CD4-positive, alpha-beta T cell treated with Interleukin-17A for 4 hours (primary cell): ENCODE data around the gene RGL1.

Experiments used
- DNase-seq: peaks from one replicate; pipeline ENCODE4 v3.0.0-alpha.2; 2020; ENCODE audit warnings: mixed read lengths

The RGL1 gene

DNA sequence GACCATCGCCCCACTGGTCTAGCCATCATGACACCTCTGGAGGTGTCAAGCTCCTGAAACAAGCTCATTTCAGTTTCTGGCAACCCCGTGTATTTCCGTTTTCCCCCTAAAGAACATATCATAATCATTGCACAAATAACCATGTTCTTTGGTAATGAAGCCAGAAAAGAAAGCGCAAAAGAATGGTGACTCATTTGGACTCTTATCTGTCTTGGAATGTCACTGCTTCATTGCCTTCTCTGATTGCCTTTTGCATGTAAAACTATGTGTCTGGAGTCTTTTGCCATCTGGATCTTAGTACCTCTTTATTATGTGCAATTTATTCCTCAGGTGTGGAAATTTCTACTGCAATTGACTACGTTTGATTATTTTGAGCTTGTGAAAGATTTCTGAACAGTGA, 122.1 kb downstream of the RGL1 start:
- DNase-seq, result no peak

DNA sequence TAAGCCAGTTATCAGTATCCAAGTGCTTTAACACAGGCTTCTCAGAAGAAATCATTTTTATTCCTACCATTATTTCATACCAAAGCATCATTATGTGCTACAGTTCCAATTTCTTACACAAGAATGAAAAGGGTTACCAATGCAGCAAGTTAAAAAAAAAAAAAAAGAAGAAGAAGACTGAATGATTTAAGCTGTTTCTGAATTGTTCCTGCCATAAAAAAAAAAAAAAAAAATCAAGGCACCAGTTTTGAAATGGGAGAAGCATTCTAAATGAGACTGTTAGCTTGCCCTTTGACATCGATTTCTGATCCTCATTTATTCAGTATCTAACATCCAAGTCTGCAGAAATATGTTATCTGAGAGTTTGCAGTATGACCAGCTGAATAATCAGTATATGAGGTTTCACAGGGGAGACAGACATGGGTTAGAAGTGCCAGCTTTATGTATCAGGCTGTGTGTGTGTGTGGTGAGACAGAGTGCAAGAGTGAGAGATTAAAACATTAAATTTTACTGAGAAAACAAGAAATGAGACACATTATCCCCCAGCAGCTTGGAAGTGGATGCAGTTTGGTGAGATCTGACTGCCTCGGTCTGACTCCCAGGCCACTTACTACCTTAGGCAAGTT, 126.8 kb downstream of the RGL1 start:
- no peak for DNase-seq

DNA sequence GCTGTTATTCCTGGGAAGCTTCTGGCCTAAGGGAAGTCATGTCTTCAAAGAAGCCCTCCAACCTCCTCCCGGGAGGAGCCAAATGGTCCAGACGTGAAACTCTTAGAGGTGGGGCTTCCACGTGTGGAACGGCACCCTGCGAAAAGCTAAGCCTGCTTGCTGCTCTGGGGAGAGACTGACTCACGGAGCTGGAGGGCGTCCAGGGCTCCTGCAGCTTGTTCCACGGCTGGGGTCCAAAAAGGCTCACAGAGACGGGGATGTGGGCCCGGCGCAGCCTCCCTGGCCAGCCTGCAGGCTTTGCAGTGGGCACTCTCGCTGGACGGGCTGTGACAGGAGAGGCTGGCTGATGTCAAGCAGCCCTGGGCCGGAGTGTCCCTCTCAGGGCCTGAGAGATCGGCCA, 127.5 kb downstream of the RGL1 start:
- DNase-seq, result no peak

GRCh38 chr1:183933528-183934179, 128.7 kb downstream of the RGL1 start:
- DNase-seq, result no peak

GRCh38 chr1:183934314-183934713, 129.4 kb downstream of the RGL1 start:
- DNase-seq, result no peak

DNA sequence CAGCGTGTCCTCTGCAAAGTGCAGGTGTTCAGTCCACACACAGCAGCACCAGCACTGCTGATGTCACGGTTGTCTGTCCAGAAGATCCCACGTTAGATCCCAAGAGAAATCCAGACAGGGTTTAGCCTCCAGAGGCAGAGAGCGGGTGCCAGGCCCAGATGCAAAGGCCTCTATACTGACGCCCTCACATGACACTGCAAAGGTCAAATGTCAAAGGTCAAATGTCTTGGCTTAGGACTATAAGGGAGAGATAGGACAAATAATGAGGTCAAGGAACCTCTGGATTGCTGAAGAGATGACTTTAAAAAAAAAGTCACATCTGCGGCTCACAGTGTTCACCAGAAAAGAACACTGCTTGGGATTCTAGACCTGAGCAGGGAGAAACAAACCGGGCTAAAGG, 131.1 kb downstream of the RGL1 start:
- no peak for DNase-seq

DNA sequence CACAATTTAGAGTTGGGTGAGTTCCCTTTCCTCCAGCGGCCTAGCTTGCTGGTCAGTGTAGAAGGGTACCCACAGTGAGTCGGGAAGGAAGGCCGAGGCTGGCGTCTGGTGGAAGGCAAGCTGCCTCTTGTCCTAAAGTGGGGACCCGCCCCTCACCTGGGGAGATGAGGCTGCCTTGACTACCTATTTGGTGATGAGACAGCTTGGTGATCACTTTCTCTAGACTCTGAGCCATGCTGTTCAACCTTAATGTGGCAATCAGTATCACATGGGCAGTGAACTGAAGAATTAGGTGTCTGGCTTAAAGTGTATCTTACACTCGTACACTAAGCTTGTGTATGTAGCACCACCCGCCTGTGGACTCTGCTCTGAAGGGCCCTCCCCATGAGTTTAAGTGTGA, 131.9 kb downstream of the RGL1 start:
- no peak for DNase-seq

DNA sequence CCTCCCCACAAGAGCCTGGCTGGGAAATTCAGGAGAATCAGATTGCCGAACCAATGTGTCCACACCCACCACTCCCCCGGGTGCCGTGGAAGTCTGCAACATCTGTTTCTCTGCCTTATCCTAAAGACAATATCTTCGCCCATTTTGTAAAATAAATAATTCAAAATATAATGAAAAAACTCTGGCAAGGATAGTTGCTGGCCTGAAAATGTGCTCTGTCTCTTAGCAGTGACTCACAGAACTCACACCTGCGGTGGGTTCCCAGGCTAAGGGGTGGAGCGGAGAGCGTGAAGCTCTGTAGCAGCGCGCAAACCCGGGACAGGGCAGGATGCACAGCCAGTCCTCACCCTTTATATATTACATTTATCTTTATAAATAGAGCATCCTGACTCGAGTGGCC, 132.7 kb downstream of the RGL1 start:
- no peak for DNase-seq

DNA sequence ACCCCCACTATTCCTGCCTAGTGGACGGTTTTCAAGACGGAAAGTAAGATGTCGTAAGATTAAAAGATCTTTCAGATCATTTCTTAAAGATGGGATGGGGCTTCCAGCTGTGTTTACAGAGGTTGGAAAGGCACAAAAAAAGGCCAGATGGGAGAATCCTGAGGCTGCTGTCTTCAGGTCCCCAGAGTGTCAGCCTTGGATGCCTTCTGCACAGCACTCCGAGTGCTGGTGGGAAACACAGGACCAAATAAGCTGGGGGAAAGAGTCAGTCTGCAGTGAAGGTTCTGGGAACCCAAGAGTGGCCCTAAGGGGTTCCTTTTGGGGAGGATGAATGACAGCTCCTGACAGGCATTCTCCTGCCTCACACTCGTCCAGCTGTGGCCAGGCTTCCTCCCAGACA, 136.1 kb downstream of the RGL1 start:
- no peak for DNase-seq

- no peak for DNase-seq
Measured at GRCh38 chr1:183942933-183943693, 138.2 kb downstream of the RGL1 start.

DNA sequence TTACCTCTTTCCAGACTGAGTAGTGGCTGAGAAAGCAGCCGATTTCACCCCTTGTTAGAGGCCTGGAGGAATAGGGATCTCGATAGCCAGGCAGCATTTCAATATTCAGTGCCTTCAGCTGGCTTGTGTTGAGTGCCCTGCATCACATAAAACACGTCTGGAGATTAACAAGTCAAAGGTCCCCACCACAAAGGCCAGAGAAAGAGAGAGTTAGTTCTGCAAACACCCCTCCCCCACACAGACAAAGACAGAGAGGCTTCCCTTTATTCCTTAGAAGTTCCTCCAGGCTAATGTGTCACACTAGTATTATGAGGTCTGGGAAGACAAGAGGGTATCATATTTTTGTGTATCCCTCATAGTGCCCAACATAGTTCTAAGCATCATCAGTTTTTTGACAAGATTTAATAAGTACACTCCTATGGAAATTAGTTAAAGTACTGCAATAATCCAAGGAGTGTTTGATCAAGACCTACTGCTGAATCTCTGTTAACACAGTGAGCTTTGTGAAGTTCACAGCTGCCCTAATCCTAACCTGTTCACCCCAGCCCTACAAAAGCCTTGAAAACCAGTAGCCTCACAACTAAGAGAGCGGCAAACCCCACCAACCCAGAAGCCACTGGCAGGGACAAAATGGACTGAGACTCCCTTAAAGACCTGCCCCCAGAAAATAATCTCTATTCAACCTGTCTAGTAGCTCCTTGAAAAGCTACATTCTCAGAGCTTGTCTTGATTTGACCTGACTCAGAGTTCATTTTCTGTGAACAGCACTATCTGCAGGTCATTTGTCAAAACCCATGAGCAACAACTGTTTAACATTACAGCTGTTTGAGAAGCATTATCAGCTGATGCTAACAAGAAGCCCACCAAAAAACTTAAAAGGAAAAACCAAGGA, 140.8 kb downstream of the RGL1 start:
- DNase-seq, result no peak

GRCh38 chr1:183946320-183946613, 141.3 kb downstream of the RGL1 start:
- no peak for DNase-seq

- DNase-seq, result no peak
Measured at GRCh38 chr1:183947988-183948387, 143.1 kb downstream of the RGL1 start.

DNA sequence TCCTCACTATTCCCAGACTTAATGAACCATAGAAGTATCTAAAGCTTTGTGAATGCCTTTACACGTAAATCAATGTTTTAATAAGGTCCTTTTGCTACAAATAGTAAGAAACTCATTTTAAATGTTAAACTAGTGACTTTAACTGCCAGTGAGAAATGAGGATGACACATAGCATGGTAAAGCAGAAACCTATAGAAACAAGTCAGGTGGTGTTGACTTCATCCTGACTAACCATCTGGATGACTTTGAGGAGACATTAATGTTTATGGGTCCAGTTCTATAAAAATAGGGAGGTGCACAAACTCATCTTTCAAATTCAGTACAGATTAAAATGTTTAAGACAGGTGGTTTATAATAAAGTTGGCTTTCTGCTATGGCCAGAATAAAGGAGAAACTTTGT, 147.2 kb downstream of the RGL1 start:
- no peak for DNase-seq

DNA sequence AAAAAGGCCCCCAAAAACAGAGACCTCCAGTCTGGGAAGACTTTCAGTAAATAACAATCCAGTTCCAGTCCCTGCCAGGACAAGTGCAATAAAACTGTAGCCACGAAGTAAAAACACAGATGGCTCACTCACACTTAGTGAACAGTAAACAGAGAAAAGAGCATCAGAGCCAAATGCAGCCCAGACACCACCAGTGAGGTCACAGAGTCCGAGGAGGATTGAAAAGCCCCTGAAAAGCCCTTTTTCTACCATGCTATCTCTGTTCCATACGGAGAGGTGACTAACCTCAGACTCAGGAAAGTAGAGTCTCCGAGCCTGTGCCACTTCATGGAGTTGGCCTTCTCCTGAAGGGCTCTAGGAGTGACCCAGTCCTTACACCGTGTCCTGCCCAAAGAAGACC, 148.1 kb downstream of the RGL1 start:
- no peak for DNase-seq

DNA sequence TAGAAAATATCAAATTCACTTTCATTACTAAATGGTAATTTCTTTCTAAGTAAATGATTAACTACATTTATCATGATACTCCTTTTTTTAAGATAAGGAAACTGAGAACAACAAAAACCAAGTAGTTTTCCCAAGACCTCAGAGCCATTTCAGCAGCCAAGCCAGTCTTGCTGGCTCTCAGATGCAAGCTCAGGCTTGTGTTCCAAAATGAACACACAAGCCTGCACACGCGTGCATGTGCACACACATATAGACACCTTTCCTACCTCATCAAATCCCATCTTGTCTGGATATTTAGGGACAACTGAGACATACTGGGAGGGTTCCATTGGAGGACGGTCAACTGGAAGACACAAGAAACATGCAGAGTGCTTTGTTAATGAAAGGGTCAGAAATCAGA, 149.6 kb downstream of the RGL1 start:
- DNase-seq, result no peak

- DNase-seq, result peak; percentile 66
Measured at GRCh38 chr1:183956559-183957188, 151.8 kb downstream of the RGL1 start.

DNA sequence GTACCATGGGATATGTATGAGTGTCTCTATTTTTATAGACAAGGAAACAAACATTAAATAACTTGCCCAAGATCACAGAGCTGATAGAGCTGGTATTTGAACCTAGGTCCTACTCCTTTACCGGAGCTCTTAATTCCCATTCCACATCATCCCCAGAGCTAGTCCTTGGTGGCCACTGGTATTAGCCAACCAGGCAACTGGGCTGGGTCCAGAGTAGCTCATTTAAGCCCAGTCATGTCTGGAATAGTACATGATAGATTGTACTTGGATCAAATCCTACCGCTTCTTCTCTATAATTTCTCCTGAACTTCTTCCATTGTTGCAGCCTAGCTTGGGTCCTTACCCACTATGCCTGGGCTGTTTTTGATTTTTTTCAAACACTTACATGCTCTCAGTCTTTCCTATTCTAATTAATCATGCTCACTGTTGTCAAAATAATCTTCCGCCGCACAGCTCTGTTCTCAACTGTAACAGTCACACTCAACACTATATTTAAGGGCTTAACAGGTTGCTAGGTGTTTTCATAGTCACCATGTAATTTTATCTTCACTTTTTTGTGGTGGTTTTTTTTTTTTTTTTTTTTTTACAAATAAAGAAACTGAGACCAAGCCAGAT, 152.4 kb downstream of the RGL1 start:
- peak; percentile 21 for DNase-seq

GRCh38 chr1:183958958-183959357, 154.0 kb downstream of the RGL1 start:
- DNase-seq, result no peak

- DNase-seq, result no peak
Measured at GRCh38 chr1:183961132-183961531, 156.2 kb downstream of the RGL1 start.

GRCh38 chr1:183962903-183963302, 158.0 kb downstream of the RGL1 start:
- DNase-seq, result no peak

DNA sequence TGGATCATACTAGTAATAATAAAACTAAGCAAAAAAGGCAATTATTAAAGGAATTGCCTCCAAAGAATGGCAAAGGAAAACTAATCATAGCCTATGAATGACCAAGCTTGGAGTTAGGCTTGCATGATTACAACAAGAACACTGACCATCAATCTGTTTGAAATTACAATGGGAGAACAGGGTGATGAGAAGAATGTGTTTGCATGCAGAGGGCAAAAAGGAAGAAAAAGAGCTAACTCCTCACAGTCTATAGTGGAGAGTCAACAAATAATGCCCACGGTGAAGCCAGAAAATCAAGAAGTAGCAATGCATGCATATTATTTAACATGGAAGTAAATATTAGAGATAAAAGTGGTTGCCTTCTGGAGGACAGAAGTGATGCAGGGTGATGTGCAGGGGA, 160.8 kb downstream of the RGL1 start:
- no peak for DNase-seq

- no peak for DNase-seq
Measured at GRCh38 chr1:183966487-183966886, 161.6 kb downstream of the RGL1 start.
